GM10248 (cell line): ENCODE measurements around the gene LRRC7.
"Not testable (repeated sequence)": the region's sequence is repeated elsewhere in the genome, so short reads cannot be mapped to it uniquely, and the experiment has no call there.

Source experiments
- CTCF ChIA-PET: fragments of 300-600 bp; sonication (Branson Sonifier 250); formaldehyde crosslinking; extraction: SDS; loops from one replicate; lab custom pipeline; 2021; ENCODE audit warnings: antibody characterized with exemption; lab: Yijun Ruan, JAX
- POLR2A ChIA-PET: fragments of 350-650 bp; sonication (Branson Sonifier 250); formaldehyde crosslinking; extraction: SDS; loops from one replicate; lab custom pipeline; 2020; ENCODE audit warnings: antibody characterized with exemption; lab: Yijun Ruan, JAX
- DNase-seq: peaks from one replicate; pipeline ENCODE4 v3.0.0; 2012; ENCODE audit errors: extremely low spot score
- CTCF ChIP-seq: IDR thresholded peaks from 2 replicates; pipeline ENCODE4 v1.5.1; 2012; ENCODE audit warnings: mild to moderate bottlenecking, low read depth; ENCODE audit errors: extremely low read depth, missing control alignments, control extremely low read depth

The LRRC7 gene

GRCh38 chr1:69940231-69940630 is 372.5 kb downstream of the LRRC7 start:
- ChIA-PET CTCF (interaction anchor here (1.2 to 1.7 kb wide), 3 partner anchors 9 to 22 kb away, joined by 3 to 4 read pairs (median 4); no protein-coding TSS in a partner anchor), POLR2A (no interaction called here)
- no peak for DNase-seq
- TF ChIP-seq CTCF: no peak

GRCh38 chr1:69940816-69941215 is 373.1 kb downstream of the LRRC7 start:
- DNase-seq: no peak
- ChIA-PET CTCF (interaction anchor here (1.5 to 1.7 kb wide), 2 partner anchors 10 to 13 kb away, joined by 4 read pairs; no protein-coding TSS in a partner anchor), POLR2A (no interaction called here)
- no peak for TF ChIP-seq CTCF

- ChIA-PET CTCF (no interaction called here), POLR2A (no interaction called here)
- no peak for DNase-seq
- no peak for TF ChIP-seq CTCF
These were observed 375.3 kb downstream of the LRRC7 start for GRCh38 chr1:69943030-69943429.

GRCh38 chr1:69946935-69947334 is 379.2 kb downstream of the LRRC7 start:
- TF ChIP-seq CTCF: no peak
- DNase-seq: no peak
- ChIA-PET CTCF (interaction anchor here (1.0 to 1.7 kb wide), 2 partner anchors 11 to 14 kb away, joined by 3 read pairs; no protein-coding TSS in a partner anchor), POLR2A (no interaction called here)

GRCh38 chr1:69947837-69948236 is 380.1 kb downstream of the LRRC7 start:
- CTCF ChIA-PET: interaction anchor here (0.9 kb wide), 1 partner anchor 8 kb away, joined by 3 read pairs; no protein-coding TSS in a partner anchor
- DNase-seq: no peak
- POLR2A ChIA-PET: no interaction called here
- no peak for TF ChIP-seq CTCF

- ChIA-PET CTCF (interaction anchor here (0.9 to 1.3 kb wide), 2 partner anchors 12 to 181 kb away, joined by 3 to 4 read pairs; no protein-coding TSS in a partner anchor), POLR2A (no interaction called here)
- no peak for TF ChIP-seq CTCF
- no peak for DNase-seq
These were observed 385.0 kb downstream of the LRRC7 start for GRCh38 chr1:69952676-69953075.

GRCh38 chr1:69962452-69962851 is 394.7 kb downstream of the LRRC7 start:
- CTCF ChIA-PET: interaction anchor here (1.0 kb wide), 1 partner anchor 11 kb away, joined by 4 read pairs; no protein-coding TSS in a partner anchor
- DNase-seq, POLR2A ChIA-PET: not testable (repeated sequence)
